ENCODE results near the gene MED26. TPM values are rescaled to one million over a fixed set of nuclear protein-coding genes. Genes with fewer than 3 reads are reported as not detected.

Gene MED26
- total RNA-seq, 4 donors from 2014 or later, result 6.6 to 10.0 (median 8.2) TPM

DNA sequence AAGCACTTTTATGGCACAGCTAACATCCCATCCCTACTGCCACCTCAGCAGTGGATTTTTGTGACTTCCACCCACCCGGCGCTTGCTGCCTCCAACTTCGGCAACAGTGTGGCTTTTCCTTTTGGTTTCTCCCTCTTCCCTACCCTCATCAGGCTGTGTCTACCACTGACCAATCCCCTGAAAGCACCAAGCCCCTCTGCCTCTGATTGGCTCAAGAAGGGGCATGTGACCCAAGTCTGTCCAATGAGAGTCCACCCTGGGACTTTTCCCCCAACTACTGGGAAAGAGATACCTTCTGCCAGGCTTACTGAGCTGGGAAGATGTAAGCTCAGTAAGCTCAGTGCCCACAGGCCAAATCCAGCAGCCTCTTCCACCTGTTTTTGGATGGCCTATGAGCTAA is 26.1 kb upstream of the MED26 start:
- TF ChIP-seq, protein P1, sequence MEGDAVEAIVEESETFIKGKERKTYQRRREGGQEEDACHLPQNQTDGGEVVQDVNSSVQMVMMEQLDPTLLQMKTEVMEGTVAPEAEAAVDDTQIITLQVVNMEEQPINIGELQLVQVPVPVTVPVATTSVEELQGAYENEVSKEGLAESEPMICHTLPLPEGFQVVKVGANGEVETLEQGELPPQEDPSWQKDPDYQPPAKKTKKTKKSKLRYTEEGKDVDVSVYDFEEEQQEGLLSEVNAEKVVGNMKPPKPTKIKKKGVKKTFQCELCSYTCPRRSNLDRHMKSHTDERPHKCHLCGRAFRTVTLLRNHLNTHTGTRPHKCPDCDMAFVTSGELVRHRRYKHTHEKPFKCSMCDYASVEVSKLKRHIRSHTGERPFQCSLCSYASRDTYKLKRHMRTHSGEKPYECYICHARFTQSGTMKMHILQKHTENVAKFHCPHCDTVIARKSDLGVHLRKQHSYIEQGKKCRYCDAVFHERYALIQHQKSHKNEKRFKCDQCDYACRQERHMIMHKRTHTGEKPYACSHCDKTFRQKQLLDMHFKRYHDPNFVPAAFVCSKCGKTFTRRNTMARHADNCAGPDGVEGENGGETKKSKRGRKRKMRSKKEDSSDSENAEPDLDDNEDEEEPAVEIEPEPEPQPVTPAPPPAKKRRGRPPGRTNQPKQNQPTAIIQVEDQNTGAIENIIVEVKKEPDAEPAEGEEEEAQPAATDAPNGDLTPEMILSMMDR (IDR thresholded peaks at IDR 0.05; ENCODE audit: low read depth), result no peak

DNA sequence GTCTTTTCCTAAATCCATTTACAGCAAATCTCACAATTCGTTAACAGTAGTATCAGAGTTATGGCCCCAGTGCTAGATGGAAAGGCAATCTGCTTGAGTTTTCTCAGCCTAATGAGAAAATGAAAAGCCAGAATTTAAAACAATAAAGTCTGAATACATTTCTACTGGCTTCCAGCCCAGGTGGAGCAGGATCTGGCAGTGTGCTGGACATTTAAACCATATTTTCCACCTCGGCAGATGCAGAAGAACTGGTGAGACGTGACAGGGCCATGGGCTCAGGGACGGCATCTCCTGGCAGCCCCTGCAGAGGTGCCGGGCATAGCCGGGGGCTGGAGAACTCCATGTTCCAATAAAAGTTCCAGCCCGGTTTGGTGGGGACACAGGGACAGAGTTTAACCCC is 24.9 kb upstream of the MED26 start:
- TF ChIP-seq, protein P1 (IDR thresholded peaks at IDR 0.05; ENCODE audit: low read depth), result no peak

GRCh38 chr19:16650821-16651220 is 22.8 kb upstream of the MED26 start:
- TF ChIP-seq, protein P1 (IDR thresholded peaks at IDR 0.05; ENCODE audit: low read depth), result no peak

DNA sequence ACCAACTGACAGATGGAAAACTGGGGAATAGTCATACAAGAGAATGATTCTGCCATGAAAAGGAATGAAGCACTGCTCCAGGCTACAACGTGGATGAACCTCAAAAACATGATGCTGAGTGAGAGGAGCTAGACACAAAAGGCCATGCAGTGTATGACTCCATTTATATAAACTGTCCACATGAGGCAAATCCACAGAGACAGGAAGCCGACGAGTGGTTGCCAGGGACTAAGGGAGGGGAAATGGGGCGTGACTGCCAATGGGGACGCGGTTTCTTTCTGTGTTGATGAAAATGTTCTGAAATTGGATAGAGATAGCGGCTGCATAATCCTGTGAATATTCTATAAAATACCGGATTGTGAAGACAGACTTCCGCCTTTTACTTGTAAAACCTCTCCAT is 21.7 kb upstream of the MED26 start:
- TF ChIP-seq, protein P1 (IDR thresholded peaks at IDR 0.05; ENCODE audit: low read depth), result no peak

DNA sequence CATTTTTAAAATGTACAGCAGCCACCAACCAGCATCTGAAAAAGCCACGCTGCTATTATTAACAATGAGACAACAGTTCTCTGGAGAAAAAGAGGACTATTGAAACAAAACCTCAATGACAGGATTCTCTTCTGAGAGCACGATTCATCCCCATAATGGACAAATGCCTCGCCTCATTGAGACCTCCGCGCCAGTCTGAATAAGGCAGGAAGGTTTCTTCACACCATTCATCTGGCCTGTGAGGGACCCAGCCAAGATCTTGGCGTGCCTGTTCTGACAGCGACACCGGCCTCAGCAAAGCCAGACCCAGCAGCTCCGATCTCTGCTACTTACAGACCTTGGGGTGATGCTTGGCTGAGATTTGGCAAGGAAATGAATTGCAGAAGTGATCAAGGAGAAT is 17.1 kb upstream of the MED26 start:
- TF ChIP-seq, protein P1 (IDR thresholded peaks at IDR 0.05; ENCODE audit: low read depth), result no peak

- TF ChIP-seq, protein P1 (IDR thresholded peaks at IDR 0.05; ENCODE audit: low read depth), result no peak
These were observed 13.7 kb upstream of the MED26 start for GRCh38 chr19:16641695-16642094.

DNA sequence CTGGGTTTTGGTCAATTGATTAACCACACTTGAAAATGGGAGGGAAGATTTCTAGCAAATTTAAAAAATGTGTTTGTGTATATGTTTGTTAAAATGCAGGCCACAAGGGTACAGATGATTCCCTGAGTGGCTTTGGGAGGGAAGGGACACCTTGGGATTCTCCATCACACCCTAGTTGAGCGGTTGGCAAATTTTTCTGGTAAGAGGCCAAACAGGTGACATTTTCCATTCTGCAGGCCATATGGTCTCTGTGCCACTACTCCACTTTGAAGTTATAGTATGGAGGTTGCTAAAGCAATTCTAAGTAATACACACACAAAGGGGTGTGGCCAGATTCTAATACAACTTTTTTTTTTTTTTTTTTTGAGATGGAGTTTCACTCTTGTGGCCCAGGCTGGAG is 12.9 kb upstream of the MED26 start:
- TF ChIP-seq, protein P1 (IDR thresholded peaks at IDR 0.05; ENCODE audit: low read depth), result no peak
